ENCODE results near the gene SETDB1.
"Not testable (repeated sequence)": the region's sequence is repeated elsewhere in the genome, so short reads cannot be mapped to it uniquely, and the experiment has no call there.

Gene SETDB1

DNA sequence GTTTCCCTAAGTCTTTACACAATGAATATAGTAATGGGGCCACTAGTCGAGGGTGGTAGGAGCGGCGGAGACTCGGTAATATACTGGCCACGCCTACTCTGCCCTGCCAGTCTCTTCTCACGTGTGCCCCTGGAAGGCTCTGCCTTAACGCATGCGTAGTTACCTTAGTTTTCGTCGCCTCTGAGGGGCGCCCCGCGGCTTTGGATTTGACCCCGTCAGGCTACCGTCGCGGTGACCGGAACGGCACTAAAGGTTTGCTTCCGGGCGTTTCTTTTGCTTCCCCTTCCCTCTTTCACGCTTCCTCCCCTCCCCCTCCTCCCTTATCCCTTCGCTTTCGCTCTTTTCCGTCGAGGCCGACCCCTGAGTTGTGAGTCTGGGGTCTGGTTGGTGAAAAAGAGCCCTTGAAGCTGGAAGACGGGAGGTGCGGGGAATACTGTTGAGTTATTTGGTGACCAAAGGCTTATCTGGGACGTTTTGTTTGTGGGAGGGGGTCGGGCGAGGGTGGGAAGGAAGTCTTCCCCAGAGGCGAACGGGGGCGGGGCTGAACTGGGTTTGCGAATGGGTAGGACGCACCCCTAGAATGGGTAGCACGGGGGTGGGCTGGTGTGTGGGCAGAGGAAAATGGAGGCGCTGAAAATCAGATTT lies at the start of gene SETDB1:
TSS of gene SETDB1 (plus strand) at position 267 of the 645 bp plus-strand sequence. CDS start 1,352 bp downstream, outside the sequence.
- peak; percentile 91 for DNase-seq (ENCODE audit: low read depth)

DNA sequence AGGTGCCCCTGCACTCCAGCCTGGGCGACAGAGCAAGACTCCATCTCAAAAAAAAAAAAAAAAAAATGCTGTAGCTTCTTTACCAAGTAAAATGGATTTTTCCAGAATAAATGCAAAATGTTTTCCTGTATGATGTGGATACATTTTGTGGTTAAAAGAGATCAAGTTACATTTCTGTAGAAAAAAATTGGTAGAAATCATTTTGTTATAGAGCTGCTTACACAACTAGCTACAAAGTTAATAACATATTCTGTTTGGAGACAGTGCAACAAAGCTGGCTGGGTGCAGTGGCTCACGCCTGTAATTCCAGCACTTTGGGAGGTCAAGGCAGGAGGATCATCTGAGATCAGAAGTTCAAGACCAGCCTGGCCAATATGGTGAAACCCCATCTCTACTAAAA lies 47.2 kb upstream of the SETDB1 start:
- not testable (repeated sequence) for DNase-seq (ENCODE audit: low read depth)

DNA sequence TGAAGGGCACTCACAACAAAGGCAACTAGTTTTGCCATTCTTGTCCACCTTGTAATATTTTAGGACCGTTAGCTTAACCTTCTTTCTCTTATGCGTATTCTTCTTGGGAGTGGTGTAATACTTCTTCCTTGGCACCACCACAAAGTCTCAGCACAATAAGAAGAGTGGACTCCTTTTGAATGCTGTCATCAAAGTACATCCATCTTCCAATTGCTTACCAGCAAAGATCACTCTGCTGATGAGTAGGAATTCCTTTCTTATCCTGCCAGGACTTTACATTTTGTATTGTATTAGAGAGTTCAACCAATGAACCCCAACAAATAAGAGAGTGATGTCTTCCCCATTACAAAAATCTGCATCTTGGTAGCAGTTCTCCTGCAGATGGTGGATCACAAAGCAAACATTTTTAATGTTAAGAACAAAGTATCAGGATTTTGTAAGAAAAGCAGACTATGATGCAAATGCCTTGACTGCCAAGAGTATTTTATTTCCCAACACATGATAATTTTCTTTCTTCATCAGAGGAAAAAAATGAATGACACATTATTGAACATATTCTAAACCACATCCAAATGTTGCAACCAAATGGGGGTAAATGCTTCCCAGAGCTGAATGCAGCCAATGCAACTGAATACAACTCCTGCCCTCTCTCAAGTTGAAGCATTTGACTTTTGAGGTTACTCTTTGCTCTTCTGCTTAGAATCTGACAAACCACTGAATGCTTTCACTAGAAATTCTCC lies 44.7 kb upstream of the SETDB1 start:
- no peak for DNase-seq (ENCODE audit: low read depth)

DNA sequence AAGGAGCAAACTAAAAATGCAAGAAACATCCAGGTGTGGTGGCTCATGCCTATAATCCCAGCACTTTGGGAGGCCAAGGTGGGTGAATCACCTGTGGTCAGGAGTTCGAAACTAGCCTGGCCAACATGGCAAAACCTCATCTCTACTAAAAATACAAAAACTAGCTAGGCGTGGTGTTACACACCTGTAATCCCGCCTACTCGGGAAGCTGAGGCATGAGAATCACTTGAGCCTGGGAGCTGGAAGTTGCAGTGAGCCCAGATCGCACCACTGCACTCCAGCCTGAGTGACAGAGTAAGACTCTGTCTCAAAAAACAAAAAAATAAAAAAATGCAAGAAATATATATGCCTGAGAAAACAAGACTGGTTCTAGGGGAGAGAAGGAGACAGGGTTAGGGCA lies 43.0 kb upstream of the SETDB1 start:
- not testable (repeated sequence) for DNase-seq (ENCODE audit: low read depth)

DNA sequence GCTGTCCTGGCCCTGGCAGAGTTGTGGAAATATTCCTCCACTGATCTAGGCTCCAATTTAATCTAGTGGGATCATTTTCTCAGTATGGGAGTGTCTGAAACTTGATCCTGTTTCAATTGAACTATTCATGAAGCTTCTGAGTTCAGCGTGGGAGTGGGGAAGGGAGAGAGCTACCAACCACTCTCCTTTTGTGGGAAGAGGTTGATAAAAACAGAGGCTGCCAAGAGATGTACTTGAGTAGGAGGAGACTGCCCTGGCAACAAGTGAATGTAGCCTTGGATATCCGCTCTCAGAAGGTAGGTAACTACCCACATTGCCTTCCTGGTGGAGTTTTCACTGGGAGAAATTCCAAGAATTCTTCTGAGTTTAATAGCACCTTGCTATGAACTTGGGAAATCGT lies 39.1 kb upstream of the SETDB1 start, which contains the start of gene CTXND2:
TSS of gene CTXND2 (plus strand) at position 119 of the 400 bp plus-strand sequence. CDS start 25,179 bp downstream, outside the sequence.
- no peak for DNase-seq (ENCODE audit: low read depth)

DNA sequence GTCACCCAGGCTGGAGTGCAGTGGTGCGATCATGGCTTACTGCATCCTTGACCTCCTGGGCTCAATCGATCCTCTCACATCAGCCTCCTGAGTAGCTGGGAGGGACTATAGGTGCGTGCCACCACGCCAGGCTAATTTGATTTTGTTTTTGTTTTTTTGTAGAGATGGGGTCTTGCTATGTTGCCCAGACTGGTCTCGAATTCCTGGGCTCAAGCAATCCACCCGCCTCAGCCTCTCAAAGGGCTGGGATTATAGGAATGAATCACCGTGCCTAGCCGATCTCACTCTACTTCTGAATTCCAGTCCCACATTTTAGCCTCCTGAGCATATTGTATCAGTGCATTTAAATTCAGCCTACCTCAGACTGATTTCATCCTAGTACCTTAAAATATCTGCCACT lies 37.4 kb upstream of the SETDB1 start:
- no peak for DNase-seq (ENCODE audit: low read depth)

DNA sequence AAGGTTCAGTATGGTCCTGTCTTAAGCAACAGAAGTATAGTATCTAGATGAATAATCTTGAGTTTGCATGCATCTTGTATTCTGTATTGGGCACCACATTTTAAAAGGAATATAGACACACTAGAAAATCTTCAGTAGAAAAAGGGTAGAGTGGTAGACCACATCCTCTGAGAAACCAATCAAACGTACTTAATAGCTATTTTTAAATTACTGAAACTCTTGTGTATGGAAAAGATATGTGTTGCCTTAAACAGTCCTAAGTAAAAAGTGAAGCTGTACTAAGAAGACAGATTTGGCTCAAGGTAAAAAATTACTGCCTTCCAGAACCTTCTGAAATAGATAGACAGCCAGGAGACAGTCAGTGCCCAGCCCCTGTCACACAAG lies 36.1 kb upstream of the SETDB1 start:
- DNase-seq (ENCODE audit: low read depth) = no peak

DNA sequence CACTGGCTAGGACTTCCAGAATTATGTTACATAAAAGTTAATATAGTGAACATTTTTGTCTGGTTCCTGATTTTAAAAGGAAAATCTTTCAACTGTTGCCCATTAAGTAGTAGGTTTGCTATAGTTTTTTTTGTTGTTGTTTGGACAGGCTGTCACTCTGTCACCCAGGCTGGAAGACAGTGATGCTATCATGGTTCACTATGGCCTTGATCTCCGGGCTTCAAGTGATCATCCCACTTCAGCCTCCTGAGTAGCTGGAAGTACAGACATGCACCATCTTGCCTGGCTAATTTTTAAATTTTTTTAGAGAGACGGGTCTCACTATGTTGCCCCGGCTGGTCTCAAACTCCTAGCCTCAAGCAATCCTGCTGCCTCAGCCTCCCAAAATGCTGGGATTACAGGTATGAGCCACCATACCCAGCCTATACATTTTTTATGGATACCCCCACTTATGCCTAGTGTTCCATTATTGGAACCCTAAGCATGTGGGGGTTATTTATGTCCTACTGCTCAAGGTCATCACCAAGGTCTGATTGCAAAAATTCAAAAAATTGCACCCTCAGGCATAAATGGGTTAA lies 32.7 kb upstream of the SETDB1 start:
- no peak for DNase-seq (ENCODE audit: low read depth)

DNA sequence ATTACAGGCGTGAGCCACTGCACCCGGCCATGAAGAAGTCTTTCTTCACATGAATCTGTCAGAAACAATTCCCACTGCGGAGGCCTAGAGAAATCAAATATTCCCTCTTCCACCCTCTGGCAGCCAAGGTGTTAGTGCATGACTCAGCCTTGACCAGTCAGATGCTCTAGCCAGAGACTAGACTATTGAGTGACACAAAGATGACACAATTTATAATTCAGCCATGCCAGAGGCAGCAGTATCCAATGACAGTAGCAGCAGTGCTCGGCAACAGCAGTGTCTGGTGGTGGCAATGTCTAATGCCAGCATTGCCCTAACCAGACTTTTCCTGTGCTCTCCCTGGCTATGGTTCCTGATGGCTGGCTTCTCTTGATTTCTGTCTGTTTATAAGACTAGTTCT lies 30.5 kb upstream of the SETDB1 start:
- no peak for DNase-seq (ENCODE audit: low read depth)

DNA sequence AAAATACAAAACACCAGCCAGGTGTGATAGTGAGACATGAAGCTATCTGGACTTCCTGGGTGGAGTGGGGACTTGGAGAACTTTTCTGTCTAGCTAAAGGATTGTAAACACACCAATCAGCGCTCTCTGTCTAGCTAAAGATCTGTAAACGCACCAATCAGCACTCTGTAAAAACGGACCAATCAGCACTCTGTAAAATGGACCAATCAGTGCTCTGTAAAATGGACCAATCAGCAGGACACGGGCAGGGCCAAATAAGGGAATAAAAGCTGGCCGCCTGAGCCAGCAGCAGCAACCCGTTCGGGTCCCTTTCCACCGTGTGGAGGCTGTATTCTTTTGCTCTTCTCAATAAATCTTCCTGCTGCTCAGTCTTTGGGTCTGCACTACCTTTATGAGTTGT lies 26.4 kb upstream of the SETDB1 start:
- DNase-seq (ENCODE audit: low read depth) = not testable (repeated sequence)

DNA sequence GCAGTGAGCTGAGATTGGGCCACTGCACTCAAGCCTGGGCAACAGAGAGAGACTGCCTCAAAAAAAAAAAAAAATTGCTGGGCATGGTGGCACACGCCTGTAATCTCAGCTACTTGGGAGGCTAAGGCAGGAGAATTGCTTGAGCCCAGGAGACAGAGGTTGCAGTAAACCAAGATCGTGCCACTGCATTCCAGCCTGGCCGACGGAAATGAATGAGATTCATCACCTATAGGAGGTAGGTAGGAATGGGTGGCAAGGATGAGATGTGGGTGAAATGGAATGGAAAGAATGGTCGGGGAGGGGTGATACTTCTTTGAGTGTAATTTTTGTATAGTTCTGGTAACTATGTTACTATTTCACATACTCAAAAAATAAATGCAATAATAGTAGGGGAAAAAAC lies 23.8 kb upstream of the SETDB1 start:
- no peak for DNase-seq (ENCODE audit: low read depth)

DNA sequence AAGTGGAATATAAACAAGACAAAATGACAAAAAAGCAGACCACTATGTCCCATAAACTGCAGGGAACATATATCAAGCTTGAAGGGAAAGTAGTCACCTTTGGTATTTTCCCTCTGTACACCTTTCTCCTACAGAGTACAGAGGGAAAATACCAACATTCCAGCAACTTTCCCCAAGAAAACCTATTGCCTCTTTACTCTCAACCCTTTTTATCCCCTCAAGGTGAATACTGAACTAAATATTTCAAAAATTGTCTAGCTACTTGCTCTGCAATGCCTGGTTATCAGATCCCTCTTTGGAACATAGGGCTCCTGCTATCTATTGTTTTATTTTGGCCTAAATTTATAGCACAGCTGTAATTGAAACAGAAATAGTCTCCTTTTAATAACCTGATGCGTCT lies 23.4 kb upstream of the SETDB1 start:
- no peak for DNase-seq (ENCODE audit: low read depth)

DNA sequence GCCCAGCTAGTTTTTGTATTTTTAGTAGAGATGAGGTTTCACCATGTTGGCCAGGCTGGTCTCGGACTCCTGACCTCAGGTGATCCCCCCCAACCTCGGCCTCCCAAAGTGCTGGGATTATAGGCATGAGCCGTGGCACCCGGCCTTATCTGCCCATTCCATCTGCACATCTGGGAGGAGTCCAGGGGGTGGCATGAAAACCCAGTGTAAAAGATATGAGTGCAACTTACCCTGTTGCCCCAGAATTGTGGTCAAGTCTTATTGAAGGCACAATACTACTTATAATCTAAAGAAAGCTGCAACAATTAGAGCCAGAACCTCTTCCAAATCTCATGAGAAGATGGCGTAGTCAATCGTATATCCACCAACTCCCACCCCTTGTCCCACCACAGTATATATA lies 20.9 kb upstream of the SETDB1 start:
- no peak for DNase-seq (ENCODE audit: low read depth)

DNA sequence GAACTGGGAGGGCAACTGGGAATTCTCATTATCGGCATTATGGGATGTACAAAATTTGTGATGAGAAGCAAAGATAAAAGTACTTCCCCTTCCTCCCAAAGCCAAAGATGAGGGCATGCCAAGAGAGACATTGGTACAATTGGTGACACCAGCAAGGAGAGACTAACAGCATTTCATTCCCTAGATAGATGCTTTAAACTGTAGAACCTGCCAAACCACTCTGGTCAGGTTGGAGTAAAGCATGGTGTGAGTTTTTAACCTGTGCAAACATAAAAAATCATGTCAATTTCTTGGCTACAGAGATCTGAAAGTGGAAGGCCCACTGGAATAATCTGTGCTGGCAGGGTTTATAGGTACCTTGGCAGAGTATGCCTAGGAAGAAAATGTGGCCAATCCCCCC lies 19.8 kb upstream of the SETDB1 start:
- DNase-seq (ENCODE audit: low read depth) = no peak

DNA sequence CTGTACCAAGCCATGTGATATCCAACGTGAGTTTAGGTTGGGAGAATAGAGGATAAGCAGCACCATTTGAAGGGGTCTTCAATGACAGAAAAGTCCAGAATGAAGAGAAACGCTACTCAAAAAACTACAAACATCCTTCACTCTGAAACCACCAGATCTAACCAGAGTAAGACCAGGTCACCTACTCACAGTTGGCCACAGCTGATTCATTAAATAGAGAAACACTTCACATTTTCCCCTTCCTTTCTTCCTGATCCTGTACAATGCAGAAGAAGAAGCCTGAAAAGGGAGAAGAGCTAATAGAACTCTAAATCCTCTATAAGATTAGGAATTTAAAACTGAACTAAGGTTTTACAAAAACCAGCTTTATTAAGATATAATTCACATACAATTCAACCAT lies 19.4 kb upstream of the SETDB1 start:
- no peak for DNase-seq (ENCODE audit: low read depth)

DNA sequence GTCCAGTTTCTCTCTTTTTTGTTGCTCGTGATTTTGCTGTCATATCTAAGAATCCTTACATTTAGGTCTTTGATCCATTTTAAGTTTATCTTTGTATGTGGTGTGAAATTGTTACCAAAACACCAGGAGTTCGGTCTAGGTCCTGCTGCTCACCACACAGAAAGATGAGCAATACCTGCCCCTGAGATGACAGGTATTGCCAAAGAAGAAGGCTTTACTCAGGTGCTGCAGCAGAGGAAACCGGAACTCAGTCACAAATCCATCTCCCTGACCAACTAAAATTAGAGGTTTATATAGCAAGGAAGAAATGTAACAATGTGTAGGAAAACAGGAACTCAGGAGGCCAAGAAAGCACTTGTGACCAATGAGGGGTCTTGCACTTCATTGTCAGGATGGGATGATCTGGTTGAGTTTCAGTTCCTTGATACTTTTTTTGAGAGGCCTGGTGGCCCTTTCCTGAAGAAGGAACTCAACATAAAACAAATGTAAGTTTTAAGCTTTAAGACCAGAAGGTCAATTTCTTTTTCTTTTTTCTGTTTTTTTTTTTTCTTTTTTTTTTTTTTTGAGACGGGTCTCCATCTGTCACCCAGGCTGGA lies 16.5 kb upstream of the SETDB1 start:
- no peak for DNase-seq (ENCODE audit: low read depth)

DNA sequence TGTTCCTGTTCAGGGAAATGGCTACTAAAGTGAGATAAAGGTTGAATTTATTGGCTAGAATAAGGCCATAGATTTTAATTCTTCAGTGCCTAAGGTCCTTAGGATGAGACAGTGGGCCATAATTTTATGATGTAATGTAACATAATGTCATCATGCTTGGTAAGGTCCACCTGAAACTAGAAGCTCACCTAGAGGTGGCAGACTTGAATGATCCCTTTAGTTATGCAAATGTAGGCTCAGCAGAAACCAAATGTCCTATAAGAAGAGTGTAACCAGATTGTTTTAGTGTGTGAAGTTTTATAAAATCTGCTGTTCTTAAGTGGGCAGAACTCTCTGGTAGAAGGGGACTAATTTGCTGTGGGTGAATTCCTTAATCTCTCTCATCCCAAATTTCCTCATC lies 13.5 kb upstream of the SETDB1 start:
- DNase-seq (ENCODE audit: low read depth) = no peak

DNA sequence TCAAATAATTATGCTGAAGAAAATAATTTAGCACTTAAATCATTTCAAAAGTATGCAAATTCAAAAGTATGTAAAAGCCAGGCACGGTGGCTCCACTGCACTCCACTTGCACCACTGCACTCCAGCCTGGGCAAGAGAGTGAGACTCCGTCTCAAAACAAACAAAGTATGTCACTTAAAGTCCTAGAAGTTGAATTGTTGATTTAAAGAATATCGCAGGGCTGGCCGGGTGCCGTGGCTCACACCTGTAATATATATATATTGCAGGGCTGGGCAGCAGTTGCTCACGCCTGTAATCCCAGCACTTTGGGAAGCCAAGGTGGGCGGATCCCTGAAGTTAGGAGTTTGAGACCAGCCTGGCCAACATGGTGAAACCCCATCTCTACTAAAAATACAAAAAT lies 8.8 kb upstream of the SETDB1 start:
- no peak for DNase-seq (ENCODE audit: low read depth)

DNA sequence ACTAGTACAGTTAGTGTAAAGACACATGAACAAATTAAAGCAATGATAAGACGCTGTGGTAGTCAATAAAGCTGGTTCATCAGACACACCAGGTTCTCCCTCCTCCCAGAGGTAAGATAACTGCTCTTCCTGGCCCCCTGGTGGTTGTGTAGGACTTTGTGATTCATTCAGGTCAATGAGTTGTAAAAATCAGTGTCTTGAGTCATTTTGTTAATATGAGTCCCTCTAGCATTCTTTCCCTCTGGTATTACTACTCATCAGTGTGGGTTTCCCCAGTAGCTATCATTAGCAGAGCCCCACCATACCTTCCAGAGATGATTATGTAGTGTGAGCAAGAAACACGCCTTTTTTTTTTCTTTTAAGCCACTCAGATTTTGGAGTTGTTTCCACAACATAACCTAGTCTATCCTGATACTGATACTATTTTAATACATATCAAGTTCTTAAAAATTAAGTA lies 3.6 kb upstream of the SETDB1 start:
- DNase-seq (ENCODE audit: low read depth) = peak; percentile 60

DNA sequence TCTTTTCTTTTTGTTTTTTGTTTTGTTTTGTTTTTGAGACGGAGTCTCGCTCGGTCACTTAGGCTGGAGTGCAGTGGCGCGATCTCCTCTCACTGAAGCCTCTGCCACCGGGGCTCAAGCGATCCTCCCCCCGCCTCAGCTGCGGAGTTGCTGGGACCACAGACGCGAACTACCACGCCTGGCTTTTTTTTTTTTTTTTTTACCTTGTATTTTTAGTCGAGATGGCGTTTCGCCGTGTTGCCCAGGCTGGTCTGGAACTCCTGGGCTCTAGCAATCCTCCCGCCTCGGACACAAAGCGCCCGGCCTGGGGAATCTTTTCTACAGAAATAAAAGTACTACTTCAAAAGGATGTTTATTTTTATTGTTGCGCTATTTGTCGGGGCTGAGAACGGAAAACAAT lies 1.1 kb upstream of the SETDB1 start:
- no peak for DNase-seq (ENCODE audit: low read depth)

DNA sequence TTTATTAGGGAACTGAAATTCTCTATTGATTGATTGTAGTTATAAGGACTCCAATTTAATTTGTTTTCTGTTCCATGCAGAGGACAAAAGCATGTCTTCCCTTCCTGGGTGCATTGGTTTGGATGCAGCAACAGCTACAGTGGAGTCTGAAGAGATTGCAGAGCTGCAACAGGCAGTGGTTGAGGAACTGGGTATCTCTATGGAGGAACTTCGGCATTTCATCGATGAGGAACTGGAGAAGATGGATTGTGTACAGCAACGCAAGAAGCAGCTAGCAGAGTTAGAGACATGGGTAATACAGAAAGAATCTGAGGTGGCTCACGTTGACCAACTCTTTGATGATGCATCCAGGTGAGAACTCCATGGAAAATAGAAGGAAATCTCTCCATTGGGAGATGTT lies 1.5 kb downstream of the SETDB1 start:
- no peak for DNase-seq (ENCODE audit: low read depth)

DNA sequence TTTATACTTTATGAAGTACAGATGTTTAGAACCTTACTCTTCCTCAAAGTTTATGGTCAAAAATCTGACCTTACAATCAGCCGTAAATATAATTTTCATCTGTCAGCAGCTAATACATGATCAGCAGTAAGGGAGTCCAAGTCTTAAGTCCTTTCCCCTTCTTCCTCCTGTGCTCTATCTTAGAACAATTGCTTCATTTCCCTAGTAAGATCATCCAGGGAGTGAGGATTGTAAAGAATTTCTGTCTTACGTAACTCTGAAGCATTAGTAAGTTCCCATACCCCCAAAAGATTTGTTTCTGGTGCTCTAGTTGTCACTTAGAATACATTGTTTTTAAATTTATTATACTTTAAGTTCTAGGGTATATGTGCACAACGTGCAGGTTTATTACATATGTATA lies 2.1 kb downstream of the SETDB1 start:
- DNase-seq (ENCODE audit: low read depth) = no peak

DNA sequence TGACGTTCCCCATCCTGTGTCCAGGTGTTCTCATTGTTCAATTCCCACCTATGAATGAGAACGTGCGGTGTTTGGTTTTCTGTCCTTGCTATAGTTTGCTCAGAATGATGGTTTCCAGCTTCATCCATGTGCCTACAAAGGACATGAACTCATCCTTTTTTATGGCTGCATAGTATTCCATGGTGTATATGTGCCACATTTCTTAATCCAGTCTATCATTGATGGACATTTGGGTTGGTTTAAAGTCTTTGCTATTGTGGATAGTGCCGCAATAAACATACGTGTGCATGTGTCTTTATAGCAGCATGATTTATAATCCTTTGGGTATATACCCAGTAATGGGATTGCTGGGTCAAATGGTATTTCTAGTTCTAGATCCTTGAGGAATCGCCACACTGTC lies 2.6 kb downstream of the SETDB1 start:
- DNase-seq (ENCODE audit: low read depth) = not testable (repeated sequence)
